MM.1S (cell line): Measurements from ENCODE around the gene TTYH3.

Experiments used
- DNase-seq: peaks from one replicate; pipeline ENCODE4 v3.0.0-alpha.2; 2015
- H2AFZ ChIP-seq: fragments of 300-600 bp; sonication (generic); 2 replicates; pipeline ENCODE4 v1.6.0; 2016; ENCODE audit warnings: antibody characterized with exemption, low read length
- H3F3A ChIP-seq: fragments of 300-600 bp; sonication (generic); 2 replicates; pipeline ENCODE4 v1.6.1; 2016; ENCODE audit warnings: mild to moderate bottlenecking, antibody characterized with exemption, low read length, moderate library complexity, mixed read lengths; ENCODE audit not compliant: insufficient read depth
- H3K27ac ChIP-seq: fragments of 300-600 bp; sonication (generic); 2 replicates; pipeline ENCODE4 v1.5.1; 2016; ENCODE audit warnings: mild to moderate bottlenecking, low read length
- H3K27me3 ChIP-seq: fragments of 300-600 bp; sonication (generic); replicated peaks from 2 replicates; pipeline ENCODE4 v1.6.0; 2016; ENCODE audit warnings: low read length; ENCODE audit not compliant: insufficient read depth
- H3K36me3 ChIP-seq: fragments of 300-600 bp; sonication (generic); replicated peaks from 2 replicates; pipeline ENCODE4 v1.6.1; 2016; ENCODE audit warnings: mild to moderate bottlenecking, low read length, mixed read lengths; ENCODE audit not compliant: insufficient read depth
- H3K4me1 ChIP-seq: fragments of 300-600 bp; sonication (generic); 2 replicates; pipeline ENCODE4 v1.6.1; 2016; ENCODE audit warnings: low read length, mixed read lengths
- H3K4me2 ChIP-seq: fragments of 300-600 bp; sonication (generic); 2 replicates; pipeline ENCODE4 v1.6.0; 2016; ENCODE audit warnings: low read depth, low read length
- H3K4me3 ChIP-seq: fragments of 300-600 bp; sonication (generic); 2 replicates; pipeline ENCODE4 v1.5.1; 2016; ENCODE audit warnings: low read length, mixed read lengths
- H3K79me2 ChIP-seq: fragments of 300-600 bp; sonication (generic); 2 replicates; pipeline ENCODE4 v1.6.1; 2016; ENCODE audit warnings: mixed run types, low read length, mixed read lengths
- H3K9ac ChIP-seq: fragments of 300-600 bp; sonication (generic); 2 replicates; pipeline ENCODE4 v1.6.1; 2016; ENCODE audit warnings: low read length, mixed read lengths
- H3K9me2 ChIP-seq: fragments of 300-600 bp; sonication (generic); replicated peaks from 2 replicates; pipeline ENCODE4 v1.6.1; 2016; ENCODE audit warnings: mild to moderate bottlenecking, low read length, mixed read lengths; ENCODE audit not compliant: insufficient read depth
- H3K9me3 ChIP-seq: fragments of 300-600 bp; sonication (generic); replicated peaks from 2 replicates; pipeline ENCODE4 v1.6.1; 2016; ENCODE audit warnings: mild to moderate bottlenecking, low read length, mixed read lengths; ENCODE audit not compliant: insufficient read depth
- H4K20me1 ChIP-seq: fragments of 300-600 bp; sonication (generic); 2 replicates; pipeline ENCODE4 v1.6.1; 2016; ENCODE audit warnings: mild to moderate bottlenecking, low read length, moderate library complexity, mixed read lengths; ENCODE audit not compliant: insufficient read depth
- EZH2 ChIP-seq: fragments of 300-600 bp; sonication (generic); optimal IDR thresholded peaks from 2 replicates; pipeline ENCODE3; 2017; ENCODE audit warnings: low read depth, mild to moderate bottlenecking, antibody characterized with exemption, low read length, mixed read lengths
- EZH2phosphoT487 ChIP-seq: fragments of 300-600 bp; sonication (generic); IDR thresholded peaks from 2 replicates; pipeline ENCODE4 v1.6.1; 2018; ENCODE audit warnings: antibody characterized with exemption, low read length
- TF ChIP-seq, protein P1 (sequence below): fragments of 300-600 bp; sonication (generic); IDR thresholded peaks from 2 replicates; pipeline ENCODE4 v1.5.1; 2016; ENCODE audit warnings: antibody characterized with exemption, low read length, mixed read lengths

Gene TTYH3

DNA sequence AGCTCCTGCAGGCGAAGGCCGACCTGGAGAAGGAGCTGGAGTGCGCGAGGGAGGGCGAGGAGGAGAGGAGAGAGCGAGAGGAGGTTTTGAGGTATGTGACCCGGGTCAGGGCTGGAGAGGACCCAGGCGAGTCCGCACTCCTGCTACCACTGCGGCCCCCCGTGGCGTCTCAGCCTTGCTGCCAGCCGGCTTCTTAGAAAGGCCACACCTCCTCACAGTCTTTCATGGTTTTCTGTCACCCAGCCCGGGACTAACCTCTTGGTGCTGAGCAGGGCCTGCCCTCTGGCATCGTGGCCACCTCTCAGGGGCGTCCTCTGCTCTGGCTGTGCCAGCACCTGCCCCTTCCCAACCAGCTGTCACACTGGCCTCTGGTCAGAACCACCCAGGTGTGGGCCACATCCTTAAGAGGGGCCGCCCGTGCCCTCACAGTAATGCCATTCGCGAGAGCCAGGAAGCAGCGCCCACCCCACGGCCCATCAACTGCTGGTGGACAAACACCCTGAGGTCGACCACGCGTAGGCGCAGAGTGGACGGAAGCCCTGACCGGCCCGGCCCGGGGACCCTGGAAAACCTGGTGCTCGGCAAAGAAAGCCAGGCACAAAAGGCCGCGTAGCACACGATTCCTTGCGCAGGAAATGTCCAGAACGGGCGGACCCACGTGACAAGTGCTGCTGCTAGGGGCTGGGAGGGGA lies 38.6 kb upstream of the TTYH3 start:
- no peaks in the 10 kb centered on the region for H3K9me3 ChIP-seq

DNA sequence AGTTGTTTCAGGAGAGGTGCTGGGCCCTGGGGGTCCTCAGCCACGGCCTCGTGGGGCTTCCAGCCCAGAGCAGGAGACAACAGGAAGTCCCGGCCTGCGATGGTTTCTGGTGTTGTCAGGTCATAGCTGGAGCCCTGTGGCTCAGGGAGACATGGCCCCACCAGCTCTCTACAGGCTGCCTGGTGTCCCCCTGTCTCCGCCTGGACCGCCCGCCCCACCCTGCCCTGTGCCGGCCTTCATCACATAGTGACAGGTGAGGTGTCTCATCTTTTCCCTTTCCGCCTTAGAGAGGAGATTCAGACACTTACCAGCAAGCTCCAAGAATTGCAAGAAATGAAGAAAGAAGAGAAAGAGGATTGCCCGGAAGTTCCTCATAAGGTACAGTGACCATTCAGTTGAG lies 37.2 kb upstream of the TTYH3 start:
- TF ChIP-seq EZH2phosphoT487 (no peak), EZH2 (no peak)
- TF ChIP-seq, protein P1, sequence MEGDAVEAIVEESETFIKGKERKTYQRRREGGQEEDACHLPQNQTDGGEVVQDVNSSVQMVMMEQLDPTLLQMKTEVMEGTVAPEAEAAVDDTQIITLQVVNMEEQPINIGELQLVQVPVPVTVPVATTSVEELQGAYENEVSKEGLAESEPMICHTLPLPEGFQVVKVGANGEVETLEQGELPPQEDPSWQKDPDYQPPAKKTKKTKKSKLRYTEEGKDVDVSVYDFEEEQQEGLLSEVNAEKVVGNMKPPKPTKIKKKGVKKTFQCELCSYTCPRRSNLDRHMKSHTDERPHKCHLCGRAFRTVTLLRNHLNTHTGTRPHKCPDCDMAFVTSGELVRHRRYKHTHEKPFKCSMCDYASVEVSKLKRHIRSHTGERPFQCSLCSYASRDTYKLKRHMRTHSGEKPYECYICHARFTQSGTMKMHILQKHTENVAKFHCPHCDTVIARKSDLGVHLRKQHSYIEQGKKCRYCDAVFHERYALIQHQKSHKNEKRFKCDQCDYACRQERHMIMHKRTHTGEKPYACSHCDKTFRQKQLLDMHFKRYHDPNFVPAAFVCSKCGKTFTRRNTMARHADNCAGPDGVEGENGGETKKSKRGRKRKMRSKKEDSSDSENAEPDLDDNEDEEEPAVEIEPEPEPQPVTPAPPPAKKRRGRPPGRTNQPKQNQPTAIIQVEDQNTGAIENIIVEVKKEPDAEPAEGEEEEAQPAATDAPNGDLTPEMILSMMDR: no peak
- Histone ChIP-seq H3K9me2 (no peaks in the 10 kb centered on the region), H3K27me3 (no peaks in the 10 kb centered on the region), H3K9me3 (no peaks in the 10 kb centered on the region), H3K36me3 (no peaks in the 10 kb centered on the region), H3K27ac (no peak overlapping the region), H2AFZ (no peak overlapping the region), H3K4me2 (no peak overlapping the region), H3K4me1 (no peaks in the 10 kb centered on the region), H3K4me3 (no peak overlapping the region), H4K20me1 (no peaks in the 10 kb centered on the region), H3K79me2 (no peaks in the 10 kb centered on the region), H3K9ac (no peak overlapping the region), H3F3A (no peaks in the 10 kb centered on the region)
- no peak for DNase-seq

More for the DNA sequence above, 38.6 kb upstream of the TTYH3 start:
- DNase-seq: no peak
- Histone ChIP-seq H3K27ac (no peak overlapping the region), H3K36me3 (no peaks in the 10 kb centered on the region), H3K79me2 (no peaks in the 10 kb centered on the region), H3K4me3 (no peak overlapping the region), H3K4me1 (no peaks in the 10 kb centered on the region), H3K9ac (no peak overlapping the region), H3K27me3 (no peaks in the 10 kb centered on the region), H3K9me2 (no peaks in the 10 kb centered on the region), H4K20me1 (no peaks in the 10 kb centered on the region), H3F3A (no peaks in the 10 kb centered on the region), H3K4me2 (no peak overlapping the region), H2AFZ (no peak overlapping the region)
- TF ChIP-seq EZH2phosphoT487: no peak
- no peak for TF ChIP-seq EZH2
- TF ChIP-seq, protein P1: no peak

DNA sequence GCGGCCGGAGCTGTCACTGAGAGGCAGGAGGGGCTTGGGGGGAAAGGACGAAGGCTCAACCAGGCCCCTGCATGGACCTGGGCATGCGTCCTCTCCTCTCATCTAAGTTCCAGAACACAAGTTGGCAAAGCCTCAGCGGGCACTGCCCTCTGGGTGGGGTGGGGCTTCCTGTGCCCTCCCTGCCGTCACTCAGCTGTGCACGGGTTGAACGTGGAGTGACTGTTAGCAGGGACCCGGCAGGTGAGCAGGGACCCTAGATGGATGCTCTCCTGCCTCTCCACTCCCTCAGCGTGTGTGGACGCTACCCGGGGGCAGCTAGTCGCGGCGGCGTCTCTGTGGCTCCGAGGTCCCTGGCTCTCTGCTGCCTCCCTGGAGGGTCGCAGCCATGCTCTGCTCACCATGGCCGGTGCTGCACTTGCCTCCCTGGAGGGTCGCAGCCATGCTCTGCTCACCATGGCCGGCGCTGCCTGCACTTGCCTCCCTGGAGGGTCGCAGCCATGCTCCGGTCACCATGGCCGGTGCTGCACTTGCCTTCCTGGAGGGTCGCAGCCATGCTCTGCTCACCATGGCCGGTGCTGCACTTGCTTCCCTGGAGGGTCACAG lies 36.4 kb upstream of the TTYH3 start:
- TF ChIP-seq EZH2 (no peak), EZH2phosphoT487 (no peak)
- TF ChIP-seq, protein P1: no peak
- Histone ChIP-seq H3K9me2 (no peaks in the 10 kb centered on the region), H3K79me2 (no peaks in the 10 kb centered on the region), H3K4me3 (no peak overlapping the region), H4K20me1 (no peaks in the 10 kb centered on the region), H3K9me3 (no peaks in the 10 kb centered on the region), H3K4me1 (no peaks in the 10 kb centered on the region), H2AFZ (no peak overlapping the region), H3K27me3 (no peaks in the 10 kb centered on the region), H3K27ac (no peak overlapping the region), H3K9ac (no peak overlapping the region), H3K4me2 (no peak overlapping the region), H3F3A (no peaks in the 10 kb centered on the region), H3K36me3 (no peaks in the 10 kb centered on the region)
- no peak for DNase-seq
